Kidney capillary endothelial cell (primary cell): ENCODE results near the gene NDST1.

Experiments used
- DNase-seq: peaks from one replicate; pipeline ENCODE4 v3.0.0-alpha.2; 2018; ENCODE audit warnings: low spot score

The NDST1 gene

DNA sequence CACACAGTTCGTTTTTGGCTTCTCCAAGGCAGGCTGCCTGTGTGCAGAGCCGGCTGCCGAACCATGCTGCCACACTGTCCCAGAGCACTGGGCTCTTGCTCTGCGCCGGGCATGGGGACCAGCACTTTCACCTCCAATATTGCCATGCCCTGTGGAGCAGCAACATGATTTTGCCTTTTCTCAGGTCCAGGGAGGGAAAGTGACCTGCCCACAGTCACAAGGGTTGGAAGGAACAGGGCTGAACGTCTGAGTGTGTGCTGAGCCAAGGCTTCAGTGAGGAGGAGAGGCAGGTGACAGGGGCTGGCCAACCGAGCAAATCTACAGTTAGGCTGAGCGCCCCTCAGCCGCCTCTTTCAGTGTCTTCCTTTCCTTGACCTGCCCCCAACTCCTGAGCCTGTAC, 98.5 kb downstream of the NDST1 start:
- DNase-seq = no peak

DNA sequence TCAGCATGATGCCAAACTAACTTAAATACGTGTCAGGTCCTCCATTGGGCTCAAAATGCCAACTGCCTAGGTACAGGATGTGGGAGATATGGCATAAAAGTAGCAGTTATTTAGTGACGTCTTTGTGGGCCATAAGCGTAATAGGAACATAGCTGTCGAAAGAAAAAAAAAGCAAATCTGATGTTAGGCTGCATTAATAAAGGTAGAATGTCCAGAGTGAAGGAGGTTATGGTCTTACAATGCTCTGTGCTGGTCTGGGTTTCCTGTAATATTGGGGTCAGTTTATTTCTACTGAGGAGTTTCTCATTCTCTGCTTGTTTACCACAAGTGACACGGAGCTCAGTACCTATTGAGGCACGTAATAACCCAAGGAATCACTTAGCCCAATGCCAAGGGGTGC, 99.2 kb downstream of the NDST1 start:
- no peak for DNase-seq
